ENCODE data around the gene MALSU1.

The MALSU1 gene

DNA sequence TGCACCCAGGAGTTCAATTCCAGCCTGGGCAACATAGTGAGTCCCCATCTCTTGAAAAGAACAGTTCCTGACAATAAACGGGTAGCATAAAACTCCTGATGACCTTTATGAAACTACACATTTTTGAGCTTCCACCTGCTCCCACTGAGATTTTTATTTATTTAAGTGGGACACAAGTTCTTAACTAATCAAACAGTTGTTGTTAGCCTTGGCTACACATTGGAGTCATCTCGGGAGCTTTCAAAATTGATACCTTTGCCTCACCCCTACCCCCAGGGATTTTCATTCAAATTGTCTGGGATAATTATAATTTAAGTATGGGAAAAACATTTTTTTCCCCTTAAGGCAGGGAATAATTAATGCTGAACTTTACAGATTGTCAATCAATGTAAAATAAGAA lies 39.3 kb downstream of the MALSU1 start:
- H3K27ac ChIP-seq: no peak overlapping the region
- TF ChIP-seq, protein P1, sequence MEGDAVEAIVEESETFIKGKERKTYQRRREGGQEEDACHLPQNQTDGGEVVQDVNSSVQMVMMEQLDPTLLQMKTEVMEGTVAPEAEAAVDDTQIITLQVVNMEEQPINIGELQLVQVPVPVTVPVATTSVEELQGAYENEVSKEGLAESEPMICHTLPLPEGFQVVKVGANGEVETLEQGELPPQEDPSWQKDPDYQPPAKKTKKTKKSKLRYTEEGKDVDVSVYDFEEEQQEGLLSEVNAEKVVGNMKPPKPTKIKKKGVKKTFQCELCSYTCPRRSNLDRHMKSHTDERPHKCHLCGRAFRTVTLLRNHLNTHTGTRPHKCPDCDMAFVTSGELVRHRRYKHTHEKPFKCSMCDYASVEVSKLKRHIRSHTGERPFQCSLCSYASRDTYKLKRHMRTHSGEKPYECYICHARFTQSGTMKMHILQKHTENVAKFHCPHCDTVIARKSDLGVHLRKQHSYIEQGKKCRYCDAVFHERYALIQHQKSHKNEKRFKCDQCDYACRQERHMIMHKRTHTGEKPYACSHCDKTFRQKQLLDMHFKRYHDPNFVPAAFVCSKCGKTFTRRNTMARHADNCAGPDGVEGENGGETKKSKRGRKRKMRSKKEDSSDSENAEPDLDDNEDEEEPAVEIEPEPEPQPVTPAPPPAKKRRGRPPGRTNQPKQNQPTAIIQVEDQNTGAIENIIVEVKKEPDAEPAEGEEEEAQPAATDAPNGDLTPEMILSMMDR (conservative IDR thresholded peaks at IDR 0.05): no peak

DNA sequence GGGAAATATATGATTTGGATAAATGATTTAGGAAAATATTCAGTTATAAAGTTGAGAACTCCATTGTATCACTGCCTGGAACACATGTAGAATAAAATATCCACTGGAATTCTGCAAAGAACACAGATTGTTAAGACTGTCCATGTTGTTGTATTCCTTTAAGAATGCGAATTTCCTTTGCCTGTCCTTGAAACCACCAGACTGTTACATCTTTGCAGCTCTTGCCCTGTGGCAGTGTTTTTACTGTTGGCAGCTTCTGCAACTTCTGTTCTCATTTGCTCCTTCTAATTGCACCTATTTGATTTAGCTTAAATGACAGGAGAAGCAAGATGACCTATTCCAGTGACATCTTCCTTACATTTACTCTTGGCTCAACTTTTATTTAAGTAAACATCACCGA lies 39.7 kb downstream of the MALSU1 start:
- H3K27ac ChIP-seq: no peak overlapping the region
- TF ChIP-seq, protein P1 (conservative IDR thresholded peaks at IDR 0.05): no peak

DNA sequence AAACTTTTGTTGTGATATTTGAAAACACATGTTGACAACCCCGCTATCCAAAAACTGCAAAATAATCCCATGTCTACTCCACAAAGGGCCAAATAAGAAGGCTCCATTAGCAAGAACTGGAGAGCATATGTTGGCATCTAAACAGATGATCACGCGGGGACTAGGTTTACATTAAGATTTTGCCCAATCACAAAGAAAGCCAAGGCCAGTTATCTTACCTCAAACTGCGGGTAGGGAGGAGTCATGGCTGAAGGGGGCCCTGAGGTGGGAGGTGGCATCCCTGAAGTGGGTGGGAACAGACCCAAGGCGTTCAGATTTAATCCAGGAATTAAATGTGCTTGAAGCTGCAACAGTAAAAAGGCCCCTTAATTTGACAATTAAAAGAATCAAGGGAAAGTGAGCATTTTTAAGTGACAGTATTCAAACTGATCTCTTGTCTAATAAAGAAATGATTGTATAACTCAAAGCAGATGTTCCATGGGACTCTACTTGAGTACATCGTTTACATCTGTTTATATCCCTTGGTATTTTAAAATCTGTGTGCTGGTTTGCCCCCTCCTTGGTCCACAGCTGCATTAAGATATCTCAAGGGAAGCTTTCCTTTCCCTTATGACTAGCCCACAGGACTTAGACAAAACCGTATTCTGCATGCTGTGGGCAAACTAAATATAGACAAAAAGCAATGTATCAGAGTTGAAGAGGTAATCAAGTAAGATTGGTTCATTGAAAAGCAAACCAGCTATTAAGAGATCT lies 42.9 kb downstream of the MALSU1 start:
- H3K27ac ChIP-seq: no peak overlapping the region
- TF ChIP-seq, protein P1 (conservative IDR thresholded peaks at IDR 0.05): no peak

DNA sequence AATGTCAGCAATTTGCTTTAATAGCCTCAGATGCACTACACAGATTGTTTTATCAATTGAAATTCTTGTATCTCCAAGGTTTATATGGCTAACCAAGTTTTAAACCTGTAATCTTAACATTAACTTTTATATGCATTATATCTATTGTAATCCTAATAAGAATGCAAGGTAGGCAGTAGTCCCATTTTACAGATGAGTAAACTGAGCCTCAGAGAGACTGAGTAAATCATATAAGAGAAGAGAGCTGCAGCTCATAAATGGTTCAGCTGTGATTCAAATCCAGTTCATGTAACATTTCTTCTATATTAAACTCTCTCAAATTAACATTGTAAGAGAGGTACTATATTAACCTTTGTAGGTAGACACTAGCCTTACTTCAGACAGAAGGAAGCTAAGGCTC lies 44.0 kb downstream of the MALSU1 start:
- TF ChIP-seq, protein P1 (conservative IDR thresholded peaks at IDR 0.05): no peak
- no peak overlapping the region for H3K27ac ChIP-seq

DNA sequence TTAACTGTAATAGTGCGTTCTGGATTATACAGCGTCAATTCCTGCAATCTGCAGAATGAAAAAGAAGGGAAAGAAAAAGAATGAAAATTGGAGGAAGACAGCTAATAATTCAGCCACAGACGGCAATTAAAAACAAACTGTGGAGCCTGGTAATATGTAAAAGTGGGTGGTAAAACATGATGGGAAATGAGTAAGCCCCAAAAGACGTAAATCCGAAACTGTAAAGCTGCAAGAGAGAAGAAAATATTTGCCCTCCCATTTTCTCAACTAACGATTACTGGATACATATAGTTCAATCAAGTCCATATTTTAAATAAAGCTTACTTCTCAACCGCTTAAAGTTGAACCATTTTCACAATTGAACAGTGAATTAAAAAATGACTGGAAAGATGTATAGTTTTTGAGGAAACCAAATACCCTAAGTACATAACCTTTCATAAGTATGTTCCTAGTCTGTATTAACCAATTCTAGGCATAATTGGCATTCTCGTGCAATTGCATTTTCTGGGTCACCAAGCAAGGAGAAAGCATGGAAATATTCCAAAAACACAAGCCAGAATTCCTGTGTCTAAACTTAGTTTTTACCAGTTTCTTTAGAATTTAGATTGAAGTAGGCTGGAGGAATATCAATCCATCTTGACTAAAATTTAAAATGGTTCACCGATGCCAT lies 44.8 kb downstream of the MALSU1 start:
- TF ChIP-seq, protein P1 (conservative IDR thresholded peaks at IDR 0.05): no peak
- H3K27ac ChIP-seq: no peak overlapping the region

DNA sequence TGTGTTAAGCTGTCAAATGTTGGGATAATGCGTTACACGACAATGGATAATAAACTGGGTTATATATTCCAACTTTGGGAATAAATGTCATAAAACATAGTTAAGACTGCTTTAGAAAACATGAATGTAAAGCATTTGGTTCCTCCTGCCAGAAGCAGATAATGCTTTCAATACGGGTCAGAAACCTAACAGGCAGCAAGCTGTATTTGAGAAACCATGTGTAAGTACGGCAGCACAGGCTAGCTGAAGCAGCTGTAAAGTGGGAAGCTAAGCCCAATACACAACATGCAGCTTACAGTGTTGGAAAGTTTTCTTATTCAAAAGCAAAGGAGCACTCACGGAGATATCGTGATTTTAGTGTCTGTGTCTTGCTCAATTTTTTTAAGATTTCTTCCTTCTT lies 46.5 kb downstream of the MALSU1 start:
- no peak overlapping the region for H3K27ac ChIP-seq
- TF ChIP-seq, protein P1 (conservative IDR thresholded peaks at IDR 0.05): no peak

DNA sequence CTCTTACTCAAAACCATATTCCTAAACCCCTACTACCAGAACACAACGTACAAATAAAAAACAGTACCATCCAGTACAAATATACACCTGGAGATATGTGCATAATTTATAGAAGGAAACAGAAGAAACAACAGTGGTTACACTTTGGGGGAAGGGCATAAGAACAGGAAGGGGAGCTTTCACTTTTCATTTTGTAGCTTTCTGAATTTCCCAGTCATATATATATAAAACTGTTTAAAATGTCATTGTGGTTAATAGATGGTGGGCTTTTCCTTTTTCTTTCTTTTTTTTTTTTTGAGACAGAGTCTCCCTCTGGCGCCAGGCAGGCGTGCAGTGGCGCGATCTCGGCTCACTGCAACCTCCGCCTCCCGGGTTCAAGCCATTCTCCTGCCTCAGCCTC lies 47.2 kb downstream of the MALSU1 start:
- H3K27ac ChIP-seq: no peak overlapping the region
- TF ChIP-seq, protein P1 (conservative IDR thresholded peaks at IDR 0.05): no peak

Data from VCaP (cell line).